RWPE1 (cell line): ENCODE results near the gene ITPK1.
"Not testable (repeated sequence)": the region's sequence is repeated elsewhere in the genome, so short reads cannot be mapped to it uniquely, and the experiment has no call there.

Experiments
- CTCF ChIA-PET: fragments of 350-600 bp; sonication (Branson Sonifier 250); formaldehyde crosslinking; extraction: SDS; loops from one replicate; lab custom pipeline; 2021; lab: Yijun Ruan, JAX
- POLR2A ChIA-PET: fragments of 400-600 bp; formaldehyde crosslinking; extraction: SDS; loops from one replicate; lab custom pipeline; 2020; ENCODE audit warnings: antibody characterized with exemption; ENCODE audit not compliant: low non-redundant PET; lab: Yijun Ruan, JAX
- DNase-seq: peaks from one replicate; pipeline ENCODE4 v3.0.0; 2012; ENCODE audit warnings: low spot score
- H3K27ac ChIP-seq: fragments of 450-650 bp; 2 replicates; pipeline ENCODE4 v1.5.1; 2017
- TF ChIP-seq, protein P1 (sequence below): fragments of 450-650 bp; conservative IDR thresholded peaks from 2 replicates; pipeline ENCODE4 v1.5.1; 2017; ENCODE audit warnings: low read depth, mild to moderate bottlenecking

Gene ITPK1

DNA sequence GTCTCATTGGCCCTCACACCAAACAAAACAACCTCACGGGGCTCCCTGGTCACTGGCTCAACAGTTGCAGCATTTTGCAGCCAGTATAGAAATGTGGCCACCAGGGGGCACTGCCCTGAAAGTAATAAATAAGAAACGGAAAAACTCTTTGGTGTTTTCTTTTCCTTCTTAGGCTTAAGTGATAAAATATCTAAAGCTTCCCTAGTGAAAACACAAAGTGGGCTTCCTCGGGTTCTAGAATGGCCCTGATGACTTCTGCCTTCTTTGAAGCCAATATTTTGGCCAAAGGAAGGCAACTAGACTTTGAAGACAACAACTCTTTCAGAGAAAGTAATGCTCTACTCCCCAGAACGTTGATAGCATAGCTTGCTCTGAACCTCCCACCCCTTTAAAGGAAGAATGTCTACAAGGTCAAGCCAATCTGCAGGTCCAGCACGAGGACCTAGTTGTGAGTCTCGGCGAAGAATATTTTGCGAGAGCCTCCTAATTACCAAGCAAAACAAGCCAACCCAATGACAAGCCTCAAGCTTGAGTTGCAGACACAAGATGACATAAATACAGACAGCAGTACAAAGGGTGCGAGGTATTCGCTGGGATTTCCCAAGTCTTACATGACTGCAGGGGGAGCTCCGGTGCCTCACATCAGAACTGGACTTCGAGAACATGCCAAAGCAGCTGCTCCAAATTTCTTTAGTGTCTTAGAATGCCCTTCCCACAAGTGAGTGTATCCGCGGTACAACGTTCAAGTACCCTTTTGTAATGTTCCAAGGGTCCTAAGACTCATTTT is 2.6 kb downstream of the ITPK1 start:
- no peak for DNase-seq
- TF ChIP-seq, protein P1, sequence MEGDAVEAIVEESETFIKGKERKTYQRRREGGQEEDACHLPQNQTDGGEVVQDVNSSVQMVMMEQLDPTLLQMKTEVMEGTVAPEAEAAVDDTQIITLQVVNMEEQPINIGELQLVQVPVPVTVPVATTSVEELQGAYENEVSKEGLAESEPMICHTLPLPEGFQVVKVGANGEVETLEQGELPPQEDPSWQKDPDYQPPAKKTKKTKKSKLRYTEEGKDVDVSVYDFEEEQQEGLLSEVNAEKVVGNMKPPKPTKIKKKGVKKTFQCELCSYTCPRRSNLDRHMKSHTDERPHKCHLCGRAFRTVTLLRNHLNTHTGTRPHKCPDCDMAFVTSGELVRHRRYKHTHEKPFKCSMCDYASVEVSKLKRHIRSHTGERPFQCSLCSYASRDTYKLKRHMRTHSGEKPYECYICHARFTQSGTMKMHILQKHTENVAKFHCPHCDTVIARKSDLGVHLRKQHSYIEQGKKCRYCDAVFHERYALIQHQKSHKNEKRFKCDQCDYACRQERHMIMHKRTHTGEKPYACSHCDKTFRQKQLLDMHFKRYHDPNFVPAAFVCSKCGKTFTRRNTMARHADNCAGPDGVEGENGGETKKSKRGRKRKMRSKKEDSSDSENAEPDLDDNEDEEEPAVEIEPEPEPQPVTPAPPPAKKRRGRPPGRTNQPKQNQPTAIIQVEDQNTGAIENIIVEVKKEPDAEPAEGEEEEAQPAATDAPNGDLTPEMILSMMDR: peak; percentile 78
- ChIA-PET CTCF (interaction anchor here (0.5 to 2.7 kb wide), 24 partner anchors 8 to 433 kb away, joined by 3 to 13 read pairs (median 4); no protein-coding TSS in a partner anchor), POLR2A (interaction anchor here (1.1 kb wide), 1 partner anchor 11 kb away, joined by 8 read pairs; no protein-coding TSS in a partner anchor)
- H3K27ac ChIP-seq: peak overlapping the region; percentile 96

DNA sequence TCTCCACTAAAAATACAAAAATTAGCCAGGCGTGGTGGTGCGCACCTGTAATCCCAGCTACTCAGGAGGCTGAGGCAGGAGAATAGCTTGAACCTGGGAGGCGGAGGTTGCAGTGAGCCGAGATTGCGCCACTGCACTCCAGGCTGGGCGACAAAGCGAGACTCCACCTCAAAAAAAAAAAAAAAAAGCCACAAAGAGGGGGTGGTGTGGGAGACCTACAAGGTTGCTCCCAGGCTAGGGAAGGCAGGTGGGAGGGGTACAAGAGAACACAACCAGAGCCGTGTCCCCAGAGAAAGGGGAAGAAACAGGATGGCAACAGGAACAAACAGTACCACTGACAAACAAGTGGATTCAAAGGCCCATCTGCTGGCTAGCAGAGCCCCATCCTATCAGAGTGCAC is 4.2 kb downstream of the ITPK1 start:
- DNase-seq, POLR2A ChIA-PET: not testable (repeated sequence)
- CTCF ChIA-PET: interaction anchor here (0.7 kb wide), 2 partner anchors 15 to 49 kb away, joined by 4 to 5 read pairs; no protein-coding TSS in a partner anchor
- peak overlapping the region; percentile 96 for H3K27ac ChIP-seq

- peak overlapping the region; percentile 30 for H3K27ac ChIP-seq
- ChIA-PET CTCF (no interaction called here), POLR2A (no interaction called here)
- TF ChIP-seq, protein P1: no peak
- DNase-seq: no peak
Observed at GRCh38 chr14:93110856-93111419, 4.8 kb downstream of the ITPK1 start.

GRCh38 chr14:93109572-93110481 is 5.9 kb downstream of the ITPK1 start:
- POLR2A ChIA-PET: no interaction called here
- CTCF ChIA-PET: no interaction called here
- TF ChIP-seq, protein P1: no peak
- peak overlapping the region; percentile 30 for H3K27ac ChIP-seq
- no peak for DNase-seq

DNA sequence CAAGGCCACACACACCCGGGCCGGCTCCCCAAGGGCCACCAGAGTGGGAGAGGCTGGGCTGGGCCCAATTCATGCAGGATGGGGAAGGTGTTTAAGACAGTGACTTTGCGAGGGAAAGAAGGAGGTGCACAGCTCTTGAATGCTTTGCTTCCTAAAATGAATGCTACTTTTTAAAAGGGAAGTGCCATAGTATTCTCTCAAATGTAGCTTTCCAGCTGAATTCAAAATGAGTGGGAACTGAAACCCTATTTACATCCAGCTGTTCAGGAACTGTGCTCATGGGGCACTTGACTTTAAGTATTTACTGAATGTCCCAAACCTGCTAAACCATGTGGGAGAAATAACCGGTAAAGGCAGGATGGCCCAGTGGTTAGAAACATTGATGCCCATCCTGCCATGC is 7.6 kb downstream of the ITPK1 start:
- H3K27ac ChIP-seq: peak overlapping the region; percentile 76
- ChIA-PET POLR2A (no interaction called here), CTCF (interaction anchor here (0.5 to 0.6 kb wide), 2 partner anchors 9 to 671 kb away, joined by 3 read pairs; no protein-coding TSS in a partner anchor)
- no peak for DNase-seq
- TF ChIP-seq, protein P1: no peak

DNA sequence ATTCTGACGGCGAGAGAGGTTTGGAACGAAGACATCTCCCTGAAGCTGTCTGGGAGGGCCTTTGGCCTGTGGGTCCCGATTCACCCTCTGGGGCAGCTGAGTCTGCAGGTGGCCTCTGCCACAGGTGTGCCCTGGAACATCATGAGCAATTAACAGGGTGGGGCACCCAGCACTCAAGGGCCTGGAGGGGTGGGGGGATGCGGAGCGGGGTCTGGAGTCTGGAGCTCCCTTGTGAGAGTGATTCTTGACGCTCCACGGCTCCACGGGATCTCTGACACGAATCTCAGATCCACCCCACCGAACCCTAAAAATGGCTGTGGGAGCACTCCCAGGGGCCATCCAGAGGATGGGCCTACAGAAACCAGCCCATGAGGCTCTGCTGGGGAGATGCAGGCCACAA is 8.3 kb downstream of the ITPK1 start:
- ChIA-PET POLR2A (no interaction called here), CTCF (no interaction called here)
- TF ChIP-seq, protein P1: no peak
- DNase-seq: no peak
- H3K27ac ChIP-seq: peak overlapping the region; percentile 76
